Activated CD4-positive, alpha-beta T cell treated with anti-CD3 and anti-CD28 coated beads, Interleukin-10, Interleukin-2, amounts not matched to agents 100 ng/mL and 50 ng/mL, durations not matched to agents 16 hours and 8 hours (primary cell): ENCODE measurements around the gene NID1.

Experiments used
- DNase-seq: peaks from one replicate; pipeline ENCODE4 v3.0.0-alpha.2; 2020

NID1 gene

GRCh38 chr1:236064674-236065508, at the start of gene NID1:
Gene NID1, minus strand, starts transcription at chr1:236065090. Its CDS starts 11 bp downstream, at chr1:236065079.
- DNase-seq: peak; percentile 15

- no peak for DNase-seq
Observed at GRCh38 chr1:236114076-236114747, 49.3 kb upstream of the NID1 start.

GRCh38 chr1:236113324-236114032, 48.6 kb upstream of the NID1 start:
- DNase-seq: no peak

- no peak for DNase-seq
Observed at GRCh38 chr1:236112332-236112627, 47.4 kb upstream of the NID1 start.

GRCh38 chr1:236111527-236112331, 46.8 kb upstream of the NID1 start:
- no peak for DNase-seq

- no peak for DNase-seq
Observed at GRCh38 chr1:236110137-236110536, 45.2 kb upstream of the NID1 start.

- DNase-seq: no peak
Observed at GRCh38 chr1:236108027-236108648, 43.2 kb upstream of the NID1 start.

- DNase-seq: peak; percentile 17
Observed at GRCh38 chr1:236107121-236107907, 42.4 kb upstream of the NID1 start.

- DNase-seq: peak; percentile 67
Observed at GRCh38 chr1:236103646-236104218, 38.8 kb upstream of the NID1 start.

- no peak for DNase-seq
Observed at GRCh38 chr1:236103059-236103458, 38.2 kb upstream of the NID1 start.

GRCh38 chr1:236102611-236103010, 37.7 kb upstream of the NID1 start:
- no peak for DNase-seq

GRCh38 chr1:236101233-236102200, 36.6 kb upstream of the NID1 start:
- DNase-seq: no peak

GRCh38 chr1:236100799-236101198, 35.9 kb upstream of the NID1 start:
- no peak for DNase-seq

- no peak for DNase-seq
Observed at GRCh38 chr1:236099355-236099974, 34.6 kb upstream of the NID1 start.

GRCh38 chr1:236098267-236098666, 33.4 kb upstream of the NID1 start:
- no peak for DNase-seq

GRCh38 chr1:236096660-236097482, 32.0 kb upstream of the NID1 start:
- DNase-seq: peak; percentile 91

GRCh38 chr1:236095705-236096520, 31.0 kb upstream of the NID1 start:
- DNase-seq: no peak

GRCh38 chr1:236092899-236093298, 28.0 kb upstream of the NID1 start:
- no peak for DNase-seq
